ENCODE measurements around the gene BCDIN3D. TPM values are rescaled to one million over a fixed set of nuclear protein-coding genes. Genes with fewer than 3 reads are reported as not detected.

BCDIN3D gene
- total and polyA plus RNA-seq, 7 donors: 1.8 to 5.4 (median 3.0) TPM

GRCh38 chr12:49796606-49797448, 46.1 kb downstream of the BCDIN3D start:
- intact Hi-C loops (cut with DNase I): no loop called here
- Histone ChIP-seq H3K27ac (no peak overlapping the region), H3K27me3 (no peaks in the 10 kb centered on the region), H3K4me3 (no peak overlapping the region), H3K9me3 (no peaks in the 10 kb centered on the region), H3K36me3 (peaks cover 8 to 72% (median 34%) of the 10 kb centered on the region in 4 donors), H3K4me1 (no peaks in the 10 kb centered on the region)
- peak; percentile 54 for DNase-seq
- TF ChIP-seq EP300 (IDR thresholded peaks at IDR 0.05) (no peak), POLR2AphosphoS5 (IDR thresholded peaks at IDR 0.05) (no peak), POLR2A (IDR thresholded peaks at IDR 0.05) (no peak), CTCF (IDR thresholded peaks at IDR 0.05) (no peak)
- 93 to 94% methylated on average over 17 of the region's 17 CpGs for WGBS, 2 donors

GRCh38 chr12:49796155-49796554, 46.8 kb downstream of the BCDIN3D start:
- 91 to 94% methylated on average over 12 of the region's 12 CpGs for WGBS, 2 donors
- TF ChIP-seq EP300 (IDR thresholded peaks at IDR 0.05) (no peak), POLR2A (IDR thresholded peaks at IDR 0.05) (no peak), POLR2AphosphoS5 (IDR thresholded peaks at IDR 0.05) (no peak), CTCF (IDR thresholded peaks at IDR 0.05) (no peak)
- H3K9me3 ChIP-seq: no peaks in the 10 kb centered on the region

GRCh38 chr12:49795654-49796105, 47.2 kb downstream of the BCDIN3D start:
- H3K27ac ChIP-seq: no peak overlapping the region
- no peak overlapping the region for H3K4me3 ChIP-seq
- peaks cover 0 to 72% (median 25%) of the 10 kb centered on the region in 4 donors for H3K36me3 ChIP-seq
- H3K27me3 ChIP-seq: no peaks in the 10 kb centered on the region
- DNase-seq: no peak
- H3K9me3 ChIP-seq: no peaks in the 10 kb centered on the region
- intact Hi-C loops (cut with DNase I): no loop called here
- H3K4me1 ChIP-seq: peaks cover 0 to 6% (median 0%) of the 10 kb centered on the region in 4 donors
- 90 to 92% methylated on average over 12 of the region's 12 CpGs for WGBS, 2 donors
- no peak for TF ChIP-seq POLR2AphosphoS5 (IDR thresholded peaks at IDR 0.05)
- TF ChIP-seq POLR2A (IDR thresholded peaks at IDR 0.05): no peak
- no peak for TF ChIP-seq CTCF (IDR thresholded peaks at IDR 0.05)
- TF ChIP-seq EP300 (IDR thresholded peaks at IDR 0.05): no peak

More at GRCh38 chr12:49796155-49796554, 46.8 kb downstream of the BCDIN3D start:
- H3K36me3 ChIP-seq: peaks cover under 1 to 72% (median 30%) of the 10 kb centered on the region in 4 donors
- H3K4me3 ChIP-seq: no peak overlapping the region
- H3K4me1 ChIP-seq: peaks cover 0 to 2% (median 0%) of the 10 kb centered on the region in 4 donors
- peak; percentile 58 for DNase-seq
- intact Hi-C loops (cut with DNase I): no loop called here
- no peak overlapping the region for H3K27ac ChIP-seq
- H3K27me3 ChIP-seq: no peaks in the 10 kb centered on the region

- 92 to 94% methylated on average over 32 of the region's 32 CpGs for WGBS, 2 donors
- intact Hi-C loops (cut with DNase I): no loop called here
- Histone ChIP-seq H3K4me3 (no peak overlapping the region), H3K27ac (no peak overlapping the region), H3K36me3 (peaks cover 0 to 67% (median 24%) of the 10 kb centered on the region in 4 donors), H3K9me3 (no peaks in the 10 kb centered on the region), H3K4me1 (peaks cover 0 to 6% (median 0%) of the 10 kb centered on the region in 4 donors), H3K27me3 (no peaks in the 10 kb centered on the region)
- TF ChIP-seq EP300 (IDR thresholded peaks at IDR 0.05) (no peak), CTCF (IDR thresholded peaks at IDR 0.05) (no peak), POLR2AphosphoS5 (IDR thresholded peaks at IDR 0.05) (peak in 1 of 4 donors; percentile 18), POLR2A (IDR thresholded peaks at IDR 0.05) (no peak)
- peak; percentile 60 for DNase-seq
Measured at GRCh38 chr12:49794811-49795653, 47.9 kb downstream of the BCDIN3D start.

Data from sigmoid colon (tissue), 7 donors.